Measurements from ENCODE around the gene COL19A1. TPM values are rescaled to one million over a fixed set of nuclear protein-coding genes. Genes with fewer than 3 reads are reported as not detected.

Gene COL19A1
- total RNA-seq, 4 donors from 2014 or later: 0.35 to 5.0 (median 0.62) TPM

DNA sequence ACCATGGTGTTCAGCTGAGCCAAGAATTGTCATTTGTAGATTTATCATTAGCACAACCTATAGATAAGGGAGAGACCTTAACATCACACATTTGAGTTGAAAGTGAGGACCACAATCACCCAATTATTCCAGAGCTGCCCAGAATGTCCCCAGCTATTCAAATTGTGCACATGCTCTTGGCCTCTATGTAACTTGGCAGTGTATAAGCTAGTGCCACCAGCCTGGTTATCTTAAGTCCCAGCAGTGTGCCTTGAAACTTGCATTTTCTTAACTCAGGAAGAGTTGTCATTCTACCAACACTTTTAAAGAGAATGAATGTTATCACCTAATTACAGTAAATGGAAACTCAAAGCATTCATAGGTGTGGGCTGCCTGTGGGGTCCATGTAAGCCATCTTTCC, 245.4 kb downstream of the COL19A1 start:
- TF ChIP-seq, protein P1, sequence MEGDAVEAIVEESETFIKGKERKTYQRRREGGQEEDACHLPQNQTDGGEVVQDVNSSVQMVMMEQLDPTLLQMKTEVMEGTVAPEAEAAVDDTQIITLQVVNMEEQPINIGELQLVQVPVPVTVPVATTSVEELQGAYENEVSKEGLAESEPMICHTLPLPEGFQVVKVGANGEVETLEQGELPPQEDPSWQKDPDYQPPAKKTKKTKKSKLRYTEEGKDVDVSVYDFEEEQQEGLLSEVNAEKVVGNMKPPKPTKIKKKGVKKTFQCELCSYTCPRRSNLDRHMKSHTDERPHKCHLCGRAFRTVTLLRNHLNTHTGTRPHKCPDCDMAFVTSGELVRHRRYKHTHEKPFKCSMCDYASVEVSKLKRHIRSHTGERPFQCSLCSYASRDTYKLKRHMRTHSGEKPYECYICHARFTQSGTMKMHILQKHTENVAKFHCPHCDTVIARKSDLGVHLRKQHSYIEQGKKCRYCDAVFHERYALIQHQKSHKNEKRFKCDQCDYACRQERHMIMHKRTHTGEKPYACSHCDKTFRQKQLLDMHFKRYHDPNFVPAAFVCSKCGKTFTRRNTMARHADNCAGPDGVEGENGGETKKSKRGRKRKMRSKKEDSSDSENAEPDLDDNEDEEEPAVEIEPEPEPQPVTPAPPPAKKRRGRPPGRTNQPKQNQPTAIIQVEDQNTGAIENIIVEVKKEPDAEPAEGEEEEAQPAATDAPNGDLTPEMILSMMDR (IDR thresholded peaks at IDR 0.05): no peak
- no peak for TF ChIP-seq POLR2A (IDR thresholded peaks at IDR 0.05)
- Histone ChIP-seq H3K9me3 (no peaks in the 10 kb centered on the region), H3K27me3 (no peaks in the 10 kb centered on the region), H3K27ac (no peak overlapping the region), H3K4me1 (no peaks in the 10 kb centered on the region), H3K36me3 (no peaks in the 10 kb centered on the region), H3K4me3 (no peak overlapping the region)
- DNase-seq: no peak

DNA sequence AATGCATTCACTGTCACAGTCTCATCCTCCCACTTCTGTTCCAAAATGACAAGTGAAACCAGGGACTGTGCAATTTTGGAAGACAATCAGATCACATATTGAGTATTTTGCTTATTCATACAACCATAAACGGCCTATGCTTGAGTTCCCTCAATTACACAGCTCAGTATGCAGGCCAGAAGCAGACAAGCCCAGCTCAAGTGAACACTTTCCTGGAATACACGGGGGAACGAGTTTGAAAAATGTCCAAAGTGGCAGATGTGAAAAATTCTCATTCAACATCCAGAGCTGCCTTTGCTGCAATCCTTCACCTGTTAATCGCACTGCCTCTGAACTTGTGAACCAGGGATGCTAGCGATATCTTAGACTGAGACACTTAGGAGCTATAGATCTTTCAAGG, 246.4 kb downstream of the COL19A1 start:
- Histone ChIP-seq H3K27ac (no peak overlapping the region), H3K36me3 (no peaks in the 10 kb centered on the region), H3K4me3 (no peak overlapping the region), H3K27me3 (no peaks in the 10 kb centered on the region), H3K9me3 (no peaks in the 10 kb centered on the region), H3K4me1 (no peaks in the 10 kb centered on the region)
- TF ChIP-seq POLR2A (IDR thresholded peaks at IDR 0.05): no peak
- TF ChIP-seq, protein P1 (IDR thresholded peaks at IDR 0.05): no peak
- no peak for DNase-seq

DNA sequence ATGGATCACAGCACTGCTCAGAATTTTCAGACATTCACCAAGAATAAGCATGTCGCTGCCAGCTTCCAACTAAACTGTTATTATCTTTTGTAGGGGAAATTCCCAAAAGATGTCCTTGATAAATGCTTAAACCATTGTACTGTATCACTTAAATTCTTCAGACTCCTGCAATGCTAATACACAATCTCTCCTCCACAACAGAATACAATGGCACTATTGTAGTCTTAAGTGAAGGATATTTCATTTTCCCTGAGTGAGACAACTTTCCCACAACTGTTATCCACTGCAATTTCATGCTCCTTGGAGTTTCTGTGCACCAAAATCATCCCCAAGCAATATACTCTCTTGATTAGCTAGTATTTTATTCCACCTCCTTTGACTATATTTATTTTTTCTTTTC, 246.8 kb downstream of the COL19A1 start:
- H3K4me1 ChIP-seq: no peaks in the 10 kb centered on the region
- no peak for TF ChIP-seq POLR2A (IDR thresholded peaks at IDR 0.05)
- TF ChIP-seq, protein P1 (IDR thresholded peaks at IDR 0.05): no peak
- no peaks in the 10 kb centered on the region for H3K9me3 ChIP-seq
- H3K27ac ChIP-seq: no peak overlapping the region
- H3K27me3 ChIP-seq: no peaks in the 10 kb centered on the region
- no peak for DNase-seq
- no peaks in the 10 kb centered on the region for H3K36me3 ChIP-seq
- H3K4me3 ChIP-seq: no peak overlapping the region

DNA sequence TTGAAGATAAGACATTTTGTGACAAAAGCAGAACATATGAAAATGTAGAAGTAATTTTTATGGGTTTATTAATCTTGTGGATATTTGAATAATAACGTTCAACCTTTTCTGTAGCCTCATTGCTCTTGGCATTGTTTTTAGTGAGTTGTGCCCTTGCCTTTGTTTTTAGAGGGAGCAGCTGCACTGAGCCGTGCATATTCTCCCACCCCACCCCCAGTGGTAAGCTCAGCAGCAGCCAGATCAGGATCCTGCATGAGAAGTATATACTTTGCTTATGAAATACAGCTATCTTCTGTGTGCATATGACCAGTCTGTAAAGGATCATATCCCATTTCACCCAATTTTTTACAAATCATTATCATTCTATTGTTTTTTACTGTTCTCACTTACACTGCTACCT, 252.3 kb downstream of the COL19A1 start:
- H3K27ac ChIP-seq: no peak overlapping the region
- no peaks in the 10 kb centered on the region for H3K36me3 ChIP-seq
- H3K4me1 ChIP-seq: no peaks in the 10 kb centered on the region
- H3K27me3 ChIP-seq: no peaks in the 10 kb centered on the region
- H3K4me3 ChIP-seq: no peak overlapping the region
- no peak for DNase-seq
- no peaks in the 10 kb centered on the region for H3K9me3 ChIP-seq
- no peak for TF ChIP-seq POLR2A (IDR thresholded peaks at IDR 0.05)
- TF ChIP-seq, protein P1 (IDR thresholded peaks at IDR 0.05): no peak

DNA sequence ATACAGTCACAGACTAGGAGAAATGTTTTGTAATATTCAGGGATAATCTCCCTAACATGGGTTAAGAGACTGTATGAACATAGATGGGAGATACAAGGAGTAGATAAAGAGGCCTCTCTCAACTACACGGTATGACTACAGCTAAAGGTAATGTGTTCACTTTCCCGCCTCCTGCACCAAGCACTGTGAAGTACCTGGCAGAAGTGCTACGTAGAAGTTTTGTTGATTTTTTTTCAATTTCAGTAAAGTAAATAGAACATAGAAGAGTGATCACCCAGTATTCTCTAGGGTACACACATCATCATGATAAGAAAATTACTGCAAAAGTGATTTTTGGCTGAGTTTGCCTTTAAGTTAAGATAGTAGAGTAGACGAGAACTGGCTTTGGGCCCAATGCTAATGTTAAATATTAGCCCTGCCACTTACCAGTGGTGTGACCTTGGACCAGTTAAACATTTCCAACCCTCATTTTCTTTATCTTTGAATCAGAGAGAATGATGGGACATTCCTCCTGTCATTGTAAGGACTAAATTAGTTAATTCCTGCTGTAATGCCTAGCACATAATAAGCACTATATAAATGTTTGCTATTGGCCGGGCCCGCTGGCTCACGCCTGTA, 253.0 kb downstream of the COL19A1 start:
- H3K4me3 ChIP-seq: no peak overlapping the region
- H3K27me3 ChIP-seq: no peaks in the 10 kb centered on the region
- H3K4me1 ChIP-seq: no peaks in the 10 kb centered on the region
- TF ChIP-seq POLR2A (IDR thresholded peaks at IDR 0.05): no peak
- TF ChIP-seq, protein P1 (IDR thresholded peaks at IDR 0.05): no peak
- peak in 1 of 3 donors; percentile 50 for DNase-seq
- H3K36me3 ChIP-seq: no peaks in the 10 kb centered on the region
- H3K9me3 ChIP-seq: no peaks in the 10 kb centered on the region
- no peak overlapping the region for H3K27ac ChIP-seq

DNA sequence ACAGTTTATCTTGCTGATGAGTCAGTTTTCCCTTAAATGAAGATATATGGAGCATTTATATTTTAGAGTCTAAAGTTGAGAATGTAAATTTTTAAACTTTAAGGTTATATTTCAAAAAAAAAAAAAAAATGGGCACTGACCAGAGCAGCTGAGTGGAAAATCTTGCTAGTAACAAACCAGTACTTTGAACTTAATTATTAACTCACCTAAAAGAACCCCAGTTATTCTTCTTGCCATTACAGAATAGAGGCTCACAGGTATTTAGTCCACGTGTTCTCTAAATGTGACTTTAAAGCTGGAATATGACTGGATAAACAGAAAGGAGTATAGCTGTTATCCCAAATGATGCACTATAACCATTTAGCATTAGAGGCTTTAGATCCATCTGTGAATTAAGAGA, 258.1 kb downstream of the COL19A1 start:
- no peaks in the 10 kb centered on the region for H3K36me3 ChIP-seq
- H3K4me3 ChIP-seq: no peak overlapping the region
- TF ChIP-seq, protein P1 (IDR thresholded peaks at IDR 0.05): no peak
- no peak for TF ChIP-seq POLR2A (IDR thresholded peaks at IDR 0.05)
- DNase-seq: no peak
- peak overlapping the region in 1 of 4 donors; percentile 38 for H3K27ac ChIP-seq
- H3K9me3 ChIP-seq: no peaks in the 10 kb centered on the region
- no peaks in the 10 kb centered on the region for H3K27me3 ChIP-seq
- H3K4me1 ChIP-seq: peaks cover 0 to 12% (median 0%) of the 10 kb centered on the region in 4 donors
